NOMO-1 (cell line): ENCODE measurements around the gene SH3PXD2A.
A peak's percentile ranks its signal among the peaks of the same experiment; 100 is the strongest.

ENCODE experiments used
- DNase-seq, 2 experiments: peaks; one replicate each; lab custom pipeline; 2025; ENCODE audit not compliant: unreplicated experiment in 2 of 2; lab: John Stamatoyannopoulos, UW

Gene SH3PXD2A

GRCh38 chr10:103855424-103855823 lies at the start of gene SH3PXD2A:
TSS of gene SH3PXD2A (minus strand) at chr10:103855576. CDS start at chr10:103855266, 310 bp downstream.
- peak in 1 of 2 experiments; percentile 7 for DNase-seq

- DNase-seq, result no peak
These were observed 45.9 kb upstream of the SH3PXD2A start for GRCh38 chr10:103901299-103901698.

GRCh38 chr10:103899312-103899711 lies 43.9 kb upstream of the SH3PXD2A start:
- no peak for DNase-seq

- DNase-seq, result no peak
These were observed 41.9 kb upstream of the SH3PXD2A start for GRCh38 chr10:103897241-103897774.

GRCh38 chr10:103896225-103896624 lies 40.8 kb upstream of the SH3PXD2A start:
- DNase-seq, result no peak

GRCh38 chr10:103895411-103896186 lies 40.2 kb upstream of the SH3PXD2A start:
- no peak for DNase-seq

- DNase-seq, result no peak
These were observed 39.1 kb upstream of the SH3PXD2A start for GRCh38 chr10:103894441-103894864.

GRCh38 chr10:103893817-103894216 lies 38.4 kb upstream of the SH3PXD2A start:
- DNase-seq, result no peak

GRCh38 chr10:103892181-103892580 lies 36.8 kb upstream of the SH3PXD2A start:
- no peak for DNase-seq

GRCh38 chr10:103890688-103891087 lies 35.3 kb upstream of the SH3PXD2A start:
- DNase-seq, result no peak

GRCh38 chr10:103890194-103890658 lies 34.9 kb upstream of the SH3PXD2A start:
- DNase-seq, result peak in 1 of 2 experiments; percentile 9

- DNase-seq, result no peak
These were observed 33.8 kb upstream of the SH3PXD2A start for GRCh38 chr10:103889121-103889720.

GRCh38 chr10:103888113-103888841 lies 32.9 kb upstream of the SH3PXD2A start:
- peak; percentile 36 to 64 for DNase-seq

GRCh38 chr10:103885617-103886016 lies 30.2 kb upstream of the SH3PXD2A start:
- DNase-seq, result no peak

GRCh38 chr10:103884681-103885139 lies 29.3 kb upstream of the SH3PXD2A start:
- DNase-seq, result peak; percentile 30 to 46

GRCh38 chr10:103882285-103883007 lies 27.1 kb upstream of the SH3PXD2A start:
- DNase-seq, result no peak

- no peak for DNase-seq
These were observed 26.3 kb upstream of the SH3PXD2A start for GRCh38 chr10:103881416-103882284.

GRCh38 chr10:103879831-103880230 lies 24.5 kb upstream of the SH3PXD2A start:
- DNase-seq, result no peak

- DNase-seq, result no peak
These were observed 24.0 kb upstream of the SH3PXD2A start for GRCh38 chr10:103879409-103879808.
